GM18870 (cell line): ENCODE results near the gene SNURF.
"Not testable (repeated sequence)": the region's sequence is repeated elsewhere in the genome, so short reads cannot be mapped to it uniquely, and the experiment has no call there.

ENCODE experiments used
- ATAC-seq: cut with Tn5 transposase; IDR thresholded peaks from one replicate; pipeline ENCODE4 v1.9.1; 2021; ENCODE audit warnings: moderate library complexity; ENCODE audit not compliant: unreplicated experiment

Gene SNURF, protein sequence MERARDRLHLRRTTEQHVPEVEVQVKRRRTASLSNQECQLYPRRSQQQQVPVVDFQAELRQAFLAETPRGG

GRCh38 chr15:24954783-24955530, at the start of gene SNURF, which contains the start of gene SNRPN:
SNURF (plus strand) TSS chr15:24954987; CDS start chr15:24955049, 62 bp downstream.
SNRPN (plus strand) TSS chr15:24954987; CDS start chr15:24974454, 19,467 bp downstream.
- no peak for ATAC-seq

DNA sequence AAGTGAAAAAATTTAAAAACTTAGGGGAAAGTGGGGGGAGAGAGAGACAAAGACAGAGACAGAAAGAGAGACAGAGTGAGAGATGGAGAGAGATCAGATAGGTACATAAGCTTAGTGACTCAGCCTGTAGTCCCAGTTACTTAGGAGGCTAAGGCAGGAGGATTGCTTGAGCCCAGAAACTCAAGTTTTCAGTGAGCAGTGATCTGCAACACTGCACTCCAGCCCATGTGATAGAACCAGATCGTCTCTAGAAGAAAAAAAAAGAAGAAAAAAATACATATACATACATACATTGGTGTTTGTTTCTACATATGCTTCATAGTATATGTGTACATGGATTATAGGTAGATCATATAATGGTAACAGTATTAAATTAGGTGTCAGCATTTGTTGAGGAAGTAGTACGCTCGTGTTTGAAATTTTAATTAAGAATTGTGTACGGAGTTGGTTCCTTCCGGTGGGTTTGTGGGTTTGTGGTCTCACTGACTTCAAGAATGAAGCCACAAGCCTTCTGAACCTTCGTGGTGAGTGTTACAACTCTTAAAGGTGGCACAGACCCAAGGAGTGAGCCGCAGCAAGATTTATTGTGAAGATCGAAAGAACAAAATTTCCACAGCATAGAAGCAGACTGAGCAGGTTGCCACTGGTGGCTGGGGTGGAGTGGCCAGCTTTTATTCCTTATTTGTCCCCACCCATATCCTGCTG, 38.3 kb upstream of the SNURF start:
- ATAC-seq = no peak

GRCh38 chr15:24917431-24917830, 37.4 kb upstream of the SNURF start:
- no peak for ATAC-seq

GRCh38 chr15:24919446-24919845, 35.3 kb upstream of the SNURF start:
- ATAC-seq = no peak

- ATAC-seq = not testable (repeated sequence)
Measured at GRCh38 chr15:24922781-24923180, 32.0 kb upstream of the SNURF start.

GRCh38 chr15:24924153-24924552, 30.6 kb upstream of the SNURF start:
- no peak for ATAC-seq

DNA sequence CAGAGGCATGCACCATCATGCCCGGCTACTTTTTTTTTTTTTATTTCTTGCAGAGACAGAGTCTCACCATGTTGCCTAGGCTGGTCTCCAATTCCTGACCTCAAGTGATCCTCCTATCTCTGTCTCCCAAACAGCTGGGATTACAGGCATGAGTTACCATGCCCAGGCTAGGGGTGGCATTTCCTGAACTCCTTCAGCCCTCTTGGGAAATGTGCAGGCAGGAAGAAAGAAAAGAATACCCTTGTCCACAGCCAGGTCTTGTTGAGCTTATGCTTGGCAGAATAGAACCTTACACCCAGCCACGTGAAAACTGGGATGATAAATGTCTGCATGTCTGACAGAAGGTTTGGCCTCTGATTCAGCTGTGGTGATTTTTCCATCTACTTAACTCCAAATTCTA, 30.2 kb upstream of the SNURF start:
- ATAC-seq = no peak

DNA sequence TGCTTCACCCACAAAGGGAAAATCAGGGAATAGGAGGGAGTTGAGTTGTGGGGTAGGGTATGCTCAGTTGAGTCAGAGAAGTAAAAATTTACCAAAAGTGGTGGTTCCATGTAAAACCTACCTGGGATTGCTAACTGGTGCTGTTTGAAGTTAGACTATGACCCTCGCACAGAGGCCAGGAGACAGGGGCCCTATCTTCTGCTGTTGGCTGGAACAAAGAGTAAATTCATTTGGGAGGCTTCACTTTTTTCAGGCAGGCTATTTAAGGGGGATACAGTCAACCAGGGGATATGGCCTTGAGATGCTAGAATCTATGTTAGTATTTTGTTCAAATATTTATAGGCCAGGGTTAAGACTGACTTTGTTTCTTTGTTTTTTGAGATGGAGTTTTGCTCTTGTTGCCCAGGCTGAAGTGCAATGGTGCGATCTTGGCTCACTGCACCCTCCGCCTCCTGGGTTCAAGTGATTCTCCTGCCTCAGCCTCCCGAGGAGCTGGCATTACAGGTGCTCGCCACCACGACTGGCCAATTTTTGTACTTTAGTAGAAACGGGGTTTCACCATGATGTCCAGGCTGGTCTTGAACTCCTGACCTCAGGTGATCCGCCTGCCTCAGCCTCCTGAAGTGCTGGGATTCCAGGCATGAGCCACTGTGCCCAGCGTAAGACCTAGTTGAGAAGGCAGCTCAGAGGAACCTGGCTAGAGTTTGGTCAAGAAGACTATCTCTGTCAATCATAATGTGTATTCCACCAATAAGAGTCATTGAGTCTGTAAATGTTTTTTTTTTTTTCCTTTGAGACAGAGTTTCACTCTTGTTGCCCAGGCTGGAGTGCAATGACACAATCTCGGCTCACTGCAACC, 22.7 kb upstream of the SNURF start:
- ATAC-seq = not testable (repeated sequence)

GRCh38 chr15:24933716-24934115, 21.1 kb upstream of the SNURF start:
- no peak for ATAC-seq

DNA sequence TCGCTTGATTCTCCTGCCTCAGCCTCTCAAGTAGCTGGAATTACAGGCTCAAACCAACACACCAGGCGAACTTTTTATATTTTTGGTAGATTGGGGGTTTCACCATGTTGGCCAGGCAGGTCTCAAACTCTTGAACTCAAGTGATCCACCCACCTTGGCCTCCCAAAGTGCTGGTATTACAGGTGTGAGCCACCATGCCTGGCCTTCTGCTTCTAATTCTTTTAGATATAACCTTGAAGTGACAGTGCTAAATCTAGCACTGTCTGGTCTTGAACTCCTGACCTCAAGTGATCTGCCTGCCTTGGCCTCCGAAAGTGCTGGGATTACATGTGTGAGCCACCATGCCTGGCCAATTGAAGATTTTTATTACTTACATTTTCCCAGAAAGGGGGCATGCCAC, 16.6 kb upstream of the SNURF start:
- not testable (repeated sequence) for ATAC-seq

DNA sequence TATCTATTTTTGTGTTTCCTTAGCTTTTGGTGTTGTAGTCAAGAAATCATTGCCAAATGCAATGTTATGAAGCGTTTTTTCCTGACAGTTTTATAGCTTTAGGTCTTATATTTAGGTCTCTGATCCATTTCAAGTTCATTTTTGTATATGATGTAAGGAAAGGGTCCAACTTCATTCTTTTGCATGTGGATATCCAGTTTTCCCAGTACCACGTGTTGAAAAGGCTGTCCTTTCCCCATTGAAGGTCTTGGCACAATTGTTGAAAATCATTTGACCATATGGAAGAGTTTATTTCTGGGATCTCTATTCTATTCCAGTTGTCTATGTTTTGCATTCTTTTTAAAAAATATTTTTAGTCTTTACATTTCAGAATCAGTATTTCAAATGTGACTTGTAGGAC, 14.6 kb upstream of the SNURF start:
- no peak for ATAC-seq

DNA sequence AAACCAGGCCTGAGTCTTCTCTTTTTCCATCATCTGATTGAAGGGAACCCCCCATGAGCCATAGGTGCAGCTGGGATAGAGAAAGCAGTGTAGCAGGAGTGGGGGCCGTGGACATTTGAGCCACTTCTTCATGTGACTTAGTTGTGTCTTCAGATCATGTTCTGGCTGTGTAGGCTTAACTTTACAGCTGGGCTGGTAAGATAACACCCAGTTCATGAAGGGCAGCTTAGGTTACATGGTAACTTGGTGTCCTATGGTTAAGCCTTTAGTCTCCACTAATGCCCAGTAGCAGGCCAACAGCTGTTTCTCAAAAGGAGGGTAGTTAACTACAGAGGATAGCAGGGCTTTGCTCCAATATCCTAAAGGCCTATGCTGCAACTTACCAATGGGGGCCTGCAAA, 11.4 kb upstream of the SNURF start:
- no peak for ATAC-seq

DNA sequence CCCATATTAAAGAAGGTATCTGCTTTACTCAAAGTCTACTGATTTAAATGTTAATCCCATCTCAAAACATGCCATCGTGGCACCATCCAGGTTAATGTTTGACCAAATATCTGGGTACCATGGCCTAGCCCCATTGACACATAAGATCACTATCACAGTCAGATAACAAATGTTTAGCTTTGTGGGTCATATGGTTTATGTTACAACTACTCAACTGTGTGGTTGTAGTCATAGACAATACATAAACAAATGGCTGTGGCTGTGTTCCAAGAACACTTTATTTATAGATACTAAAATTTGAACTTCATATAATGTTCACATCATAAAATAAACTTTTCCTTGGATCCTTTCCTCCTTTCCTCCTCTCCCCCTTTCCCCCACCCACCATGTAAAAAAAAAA, 9.8 kb upstream of the SNURF start:
- ATAC-seq = no peak

DNA sequence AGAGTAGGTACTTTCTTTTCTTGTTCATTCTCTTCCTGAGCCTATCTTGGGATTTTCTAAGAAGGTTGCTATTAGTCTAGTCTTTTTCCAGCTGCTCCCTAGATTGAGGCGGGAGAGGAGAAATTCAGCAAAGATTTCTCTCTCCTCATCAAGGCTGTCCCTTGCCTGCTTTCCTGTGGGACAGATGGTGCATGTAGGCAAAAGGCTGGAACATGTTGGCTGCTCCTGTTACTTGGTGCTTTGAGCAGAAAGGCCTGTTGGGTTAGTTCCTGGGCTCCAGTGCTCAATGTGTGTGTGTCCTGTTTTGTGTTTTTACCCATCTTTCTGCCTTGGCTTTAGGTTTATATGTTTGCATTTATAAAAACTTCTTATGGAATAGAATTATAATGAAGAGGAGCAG, 9.1 kb upstream of the SNURF start:
- no peak for ATAC-seq

- no peak for ATAC-seq
Measured at GRCh38 chr15:24948495-24948894, 6.3 kb upstream of the SNURF start.

GRCh38 chr15:24955531-24955921, 739 bp downstream of the SNURF start:
- ATAC-seq = no peak

GRCh38 chr15:24956111-24956838, 1.5 kb downstream of the SNURF start:
- peak; percentile 71 for ATAC-seq

DNA sequence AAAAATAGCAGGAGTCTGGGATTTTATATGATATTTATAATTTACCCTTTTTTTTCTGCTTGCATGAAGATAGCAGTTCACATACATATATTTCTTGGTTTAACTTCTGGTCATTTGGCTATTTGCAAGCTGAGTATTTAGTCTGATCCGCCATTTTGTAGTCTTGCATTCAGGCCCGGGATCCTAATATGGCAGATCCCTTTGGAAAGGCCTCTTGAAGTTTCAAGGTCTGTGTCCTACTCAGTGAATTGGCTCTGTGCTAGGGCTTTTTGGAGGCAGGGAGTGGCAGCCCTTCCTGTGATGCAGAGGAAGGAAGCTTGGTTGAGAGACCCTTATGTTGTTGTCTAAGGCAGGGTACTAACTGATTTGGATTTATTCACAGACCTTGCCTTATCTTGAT, 2.9 kb downstream of the SNURF start:
- ATAC-seq = no peak

DNA sequence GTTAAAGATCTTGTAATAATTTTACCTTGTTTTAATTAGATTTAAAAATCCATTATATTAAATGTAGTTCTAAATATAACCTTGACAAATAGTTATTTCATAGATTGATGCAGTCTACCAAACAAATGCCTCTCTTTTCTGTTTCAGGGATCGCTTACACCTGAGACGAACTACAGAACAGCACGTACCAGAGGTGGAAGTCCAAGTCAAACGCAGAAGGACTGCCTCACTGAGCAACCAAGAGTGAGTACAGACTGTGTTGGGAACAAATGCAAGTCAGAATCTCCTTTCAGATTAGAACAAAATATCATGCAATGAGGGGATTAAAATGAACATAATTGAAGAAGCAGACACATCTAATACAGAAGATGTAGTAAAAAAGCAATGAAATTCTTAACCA, 7.2 kb downstream of the SNURF start:
- no peak for ATAC-seq

- no peak for ATAC-seq
Measured at GRCh38 chr15:24962880-24963279, 8.1 kb downstream of the SNURF start.
